Lung (tissue), 12 donors: ENCODE measurements around the gene ALPK3. TPM values are rescaled to one million over a fixed set of nuclear protein-coding genes. Genes with fewer than 3 reads are reported as not detected.

Experiments used
- ATAC-seq: fragments of 200-7000 bp; cut with Tn5 transposase; one replicate; pipeline ENCODE4 v1.9.1; 2020; ENCODE audit warnings: moderate number of reproducible peaks; ENCODE audit not compliant: insufficient read depth, low FRiP score
- DNase-seq, 3 donors: peaks; one replicate each; pipeline ENCODE4 v3.0.0-alpha.2; 2013 to 2017
- H3K27ac ChIP-seq, 2 donors: one replicate each; pipeline ENCODE4 v1.5.1; 2013; ENCODE audit warnings: mild to moderate bottlenecking in 2 of 2, moderate library complexity in 2 of 2, control low read depth in 1 of 2, inconsistent platforms in 1 of 2, low read depth in 1 of 2, low read length in 1 of 2
- H3K27me3 ChIP-seq, 3 donors: one replicate each; pipeline ENCODE4 v1.5.1; 2013; ENCODE audit warnings: low read length in 2 of 3; ENCODE audit not compliant: control insufficient read depth in 3 of 3, insufficient read depth in 3 of 3
- H3K36me3 ChIP-seq, 4 donors: one replicate each; pipeline ENCODE4 v1.5.1; 2013; ENCODE audit warnings: low read length in 4 of 4, mild to moderate bottlenecking in 1 of 4, moderate library complexity in 1 of 4; ENCODE audit not compliant: control insufficient read depth in 4 of 4, insufficient read depth in 4 of 4
- H3K4me1 ChIP-seq, 5 donors: one replicate each; pipeline ENCODE4 v1.5.1; 2013; ENCODE audit warnings: low read length in 5 of 5, mild to moderate bottlenecking in 2 of 5, moderate library complexity in 1 of 5; ENCODE audit not compliant: control insufficient read depth in 5 of 5, insufficient read depth in 5 of 5
- H3K4me3 ChIP-seq: one replicate; pipeline ENCODE4 v1.5.1; 2013; ENCODE audit warnings: mild to moderate bottlenecking, control low read depth, moderate library complexity
- H3K9ac ChIP-seq, 2 donors: one replicate each; pipeline ENCODE4 v1.5.1; 2013; ENCODE audit warnings: low read length in 2 of 2, control low read depth in 1 of 2; ENCODE audit not compliant: insufficient read depth in 1 of 2
- H3K9me3 ChIP-seq, 4 donors: one replicate each; pipeline ENCODE4 v1.5.1; 2013; ENCODE audit warnings: low read length in 3 of 4, mild to moderate bottlenecking in 1 of 4, moderate library complexity in 1 of 4; ENCODE audit not compliant: control insufficient read depth in 4 of 4, insufficient read depth in 3 of 4
- WGBS, 2 donors: extraction: QIAGEN DNeasy Blood & Tissue Kit; methylation state at CpG; one replicate each; pipeline ENCODE4 v1.1.7; 2013; 5-methylcytosine and 5-hydroxymethylcytosine counted together
- polyA plus RNA-seq, 2 donors: library from polyadenylated mRNA; stranded (reverse); fragments of 200-250 nt; gene quantifications; one replicate each; pipeline ENCODE4 v1.2.1, GENCODE V29; 2013
- total RNA-seq, 2 donors: library from RNA; depleted of rRNA in 1 of 2; stranded (reverse); fragments of >200 nt in 1 of 2; gene quantifications; one replicate each; pipeline ENCODE4 v1.2.1, GENCODE V29; 2014 to 2021
- TF ChIP-seq, protein P1 (sequence below): IDR thresholded peaks from 2 replicates; pipeline ENCODE4 v1.5.1; 2012; ENCODE audit warnings: mild to moderate bottlenecking; ENCODE audit errors: control extremely low read depth, extremely low read depth
- donor health status: control.
- donor health status: control.
- donor health status: Bipolar disorder and iron deficiency.
- donor health status: healthy.
- donor health status: DM: yes; HTN: yes; CAD: no.

Gene ALPK3
- total and polyA plus RNA-seq, 4 donors, result 3.1 to 12.2 (median 6.2) TPM

DNA sequence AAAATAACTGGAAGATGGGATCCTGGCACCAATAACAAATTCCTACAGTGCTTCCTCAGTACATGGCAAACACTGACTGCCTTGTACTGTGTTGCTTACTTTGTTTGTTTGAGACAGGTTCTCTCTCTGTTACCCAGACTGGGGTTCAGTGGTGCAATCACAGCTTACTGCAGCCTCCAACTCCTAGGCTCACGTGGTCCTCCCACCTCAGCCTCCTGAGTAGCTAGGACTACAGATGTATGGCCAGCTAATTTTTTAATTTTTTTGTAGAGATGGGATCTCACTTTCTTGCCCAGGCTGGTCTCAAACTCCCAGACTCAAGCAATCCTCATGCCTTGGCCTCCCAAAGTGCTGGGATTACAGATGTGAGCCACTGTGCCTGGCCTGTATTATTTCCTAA lies 3.7 kb upstream of the ALPK3 start:
- no peak overlapping the region for H3K4me3 ChIP-seq
- H3K4me1 ChIP-seq, result peaks cover 0 to 14% (median 9%) of the 10 kb centered on the region in 5 donors
- ATAC-seq (no peak), DNase-seq (no peak)
- WGBS, 2 donors, result 97 to 98% methylated on average over 1 of the region's 1 CpG
- no peaks in the 10 kb centered on the region for H3K27me3 ChIP-seq
- H3K27ac ChIP-seq, result no peak overlapping the region
- TF ChIP-seq, protein P1, sequence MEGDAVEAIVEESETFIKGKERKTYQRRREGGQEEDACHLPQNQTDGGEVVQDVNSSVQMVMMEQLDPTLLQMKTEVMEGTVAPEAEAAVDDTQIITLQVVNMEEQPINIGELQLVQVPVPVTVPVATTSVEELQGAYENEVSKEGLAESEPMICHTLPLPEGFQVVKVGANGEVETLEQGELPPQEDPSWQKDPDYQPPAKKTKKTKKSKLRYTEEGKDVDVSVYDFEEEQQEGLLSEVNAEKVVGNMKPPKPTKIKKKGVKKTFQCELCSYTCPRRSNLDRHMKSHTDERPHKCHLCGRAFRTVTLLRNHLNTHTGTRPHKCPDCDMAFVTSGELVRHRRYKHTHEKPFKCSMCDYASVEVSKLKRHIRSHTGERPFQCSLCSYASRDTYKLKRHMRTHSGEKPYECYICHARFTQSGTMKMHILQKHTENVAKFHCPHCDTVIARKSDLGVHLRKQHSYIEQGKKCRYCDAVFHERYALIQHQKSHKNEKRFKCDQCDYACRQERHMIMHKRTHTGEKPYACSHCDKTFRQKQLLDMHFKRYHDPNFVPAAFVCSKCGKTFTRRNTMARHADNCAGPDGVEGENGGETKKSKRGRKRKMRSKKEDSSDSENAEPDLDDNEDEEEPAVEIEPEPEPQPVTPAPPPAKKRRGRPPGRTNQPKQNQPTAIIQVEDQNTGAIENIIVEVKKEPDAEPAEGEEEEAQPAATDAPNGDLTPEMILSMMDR, result no peak
- no peaks in the 10 kb centered on the region for H3K9me3 ChIP-seq
- H3K9ac ChIP-seq, result no peak overlapping the region
- no peaks in the 10 kb centered on the region for H3K36me3 ChIP-seq

DNA sequence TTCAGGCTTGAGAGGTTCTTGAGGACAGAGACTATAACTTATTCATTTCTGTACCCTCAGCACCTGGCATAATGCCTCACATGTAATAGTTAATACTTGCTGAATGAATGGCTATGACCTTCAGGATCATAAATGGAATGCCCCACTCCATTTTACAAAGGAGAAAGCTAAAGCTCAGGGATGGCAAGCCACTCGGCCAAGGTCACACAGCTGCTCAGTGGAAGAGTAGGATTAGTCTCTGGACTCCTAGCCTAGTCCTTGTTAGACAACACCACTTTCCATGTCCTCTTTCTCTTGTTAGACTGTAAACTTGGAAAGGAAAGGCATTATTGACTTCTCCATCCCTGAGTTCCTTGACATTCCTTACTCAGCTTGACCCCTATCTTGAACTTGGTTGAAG lies 3.2 kb upstream of the ALPK3 start:
- no peak for DNase-seq
- TF ChIP-seq, protein P1, result no peak
- H3K27me3 ChIP-seq, result no peaks in the 10 kb centered on the region
- ATAC-seq, result no peak
- peaks cover 0 to 19% (median 13%) of the 10 kb centered on the region in 5 donors for H3K4me1 ChIP-seq
- 89 to 90% methylated on average over 1 of the region's 1 CpG for WGBS, 2 donors
- no peak overlapping the region for H3K27ac ChIP-seq
- H3K36me3 ChIP-seq, result no peaks in the 10 kb centered on the region
- H3K9me3 ChIP-seq, result no peaks in the 10 kb centered on the region
- H3K4me3 ChIP-seq, result no peak overlapping the region
- H3K9ac ChIP-seq, result no peak overlapping the region

DNA sequence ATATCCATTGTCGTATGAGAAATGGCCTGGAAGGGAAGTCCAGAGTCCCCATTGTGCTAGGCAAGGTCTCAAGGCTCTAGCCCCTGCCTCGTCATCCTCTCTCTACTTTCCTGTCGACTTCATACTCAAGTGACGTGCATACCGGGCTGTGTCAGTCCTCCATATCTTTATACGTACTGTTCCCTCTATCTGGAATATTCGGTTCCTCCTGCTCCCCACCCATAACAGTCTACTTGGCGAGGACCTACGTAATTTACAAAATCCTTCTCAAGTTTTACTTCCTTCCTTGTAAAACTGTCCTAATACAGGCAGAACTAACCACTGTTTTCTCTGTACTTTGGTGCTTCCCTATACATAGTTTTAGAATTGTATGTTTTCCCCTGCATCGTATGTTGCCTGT lies 2.2 kb upstream of the ALPK3 start:
- no peak for DNase-seq
- ATAC-seq, result no peak

More for the DNA sequence above, 2.2 kb upstream of the ALPK3 start:
- WGBS, 2 donors, result 51 to 74% methylated on average over 10 of the region's 10 CpGs
- Histone ChIP-seq H3K27ac (peak overlapping the region in 1 of 2 donors; percentile 35), H3K4me3 (no peak overlapping the region), H3K36me3 (no peaks in the 10 kb centered on the region), H3K9ac (no peak overlapping the region), H3K27me3 (no peaks in the 10 kb centered on the region), H3K9me3 (no peaks in the 10 kb centered on the region), H3K4me1 (peaks cover 4 to 26% (median 17%) of the 10 kb centered on the region in 5 donors)
- TF ChIP-seq, protein P1, result no peak
